Right lobe of liver (tissue), 6 donors: Measurements from ENCODE around the gene DMTF1. TPM values are rescaled to one million over a fixed set of nuclear protein-coding genes. Genes with fewer than 3 reads are reported as not detected.

ENCODE experiments used
- ATAC-seq, 4 donors: fragments of 200-7000 bp; cut with Tn5 transposase; one replicate each; pipeline ENCODE4 v1.9.1; 2020; ENCODE audit warnings: mild to moderate bottlenecking in 4 of 4, moderate library complexity in 4 of 4
- DNase-seq, 3 donors: peaks; one replicate each; pipeline ENCODE4 v3.0.0-alpha.2; 2020
- H3K27ac ChIP-seq, 3 donors: fragments of 200-600 bp; one replicate each; pipeline ENCODE4 v1.8.0; 2022
- H3K27me3 ChIP-seq, 2 donors: fragments of 200-600 bp; one replicate each; pipeline ENCODE4 v1.8.0; 2022
- H3K36me3 ChIP-seq, 4 donors: fragments of 200-600 bp; sonication (generic) in 1 of 4; one replicate each; pipeline versions ENCODE4 v1.5.1 to v1.8.0; 2017 to 2022; ENCODE audit warnings: control low read depth in 1 of 4
- H3K4me1 ChIP-seq, 4 donors: fragments of 200-600 bp; sonication (generic) in 1 of 4; one replicate each; pipeline versions ENCODE4 v1.5.1 to v1.8.0; 2017 to 2022; ENCODE audit warnings: control low read depth in 1 of 4
- H3K4me3 ChIP-seq, 3 donors: fragments of 200-600 bp; one replicate each; pipeline ENCODE4 v1.8.0; 2022
- H3K9me3 ChIP-seq, 4 donors: fragments of 200-600 bp; sonication (generic) in 1 of 4; one replicate each; pipeline versions ENCODE4 v1.5.1 to v1.8.0; 2017 to 2022; ENCODE audit warnings: control low read depth in 1 of 4
- CTCF ChIP-seq, 4 donors: fragments of 200-600 bp in 3 of 4; fragments of 450-650 bp in 1 of 4; IDR thresholded peaks; one replicate each; pipeline versions ENCODE4 v1.5.1 to v1.8.0; 2016 to 2022; ENCODE audit warnings: antibody characterized with exemption in 4 of 4, mild to moderate bottlenecking in 2 of 4
- POLR2A ChIP-seq: fragments of 450-650 bp; IDR thresholded peaks from one replicate; pipeline ENCODE4 v1.6.1; 2017; ENCODE audit warnings: antibody characterized with exemption, mild to moderate bottlenecking
- WGBS: methylation state at CpG from one replicate; pipeline ENCODE4 v1.1.6; 2018; ENCODE audit warnings: low coverage, low lambda C conversion rate; ENCODE audit not compliant: insufficient coverage; ENCODE audit errors: missing lambda C conversion rate; 5-methylcytosine and 5-hydroxymethylcytosine counted together
- intact Hi-C, 2 donors: fragments of 100-400 bp; cut with DNase I; formaldehyde crosslinking; loops; one replicate each; pipeline versions ENCODE4 v1.11.2 to v1.14.1; 2022
- total RNA-seq, 6 experiments: library from RNA; depleted of rRNA in 2 of 6; stranded (reverse); fragments of >200 nt in 2 of 6; fragmentation: NEBNext Ultra II Directional in 3 of 6; extraction: Animal tissue kit (Norgen Biotek cat#: 25700) in 3 of 6; gene quantifications; one replicate each; pipeline versions ENCODE4 v1.1.0 to v1.2.4, GENCODE V29; 2016 to 2023
- donor health status: DM: no; HTN: yes; CAD: no.
- donor health status: DM: no; HTN: no; CAD: no.
- donor health status: DM: no; HTN: no; CAD: no.
- donor health status: DM: no; HTN: yes; CAD: no.
- donor health status: DM: no; HTN: yes; CAD: no.

The DMTF1 gene
- total RNA-seq, 6 experiments from 2014 or later, result 16.7 to 28.1 (median 22.2) TPM

GRCh38 chr7:87129848-87130247, 22.4 kb upstream of the DMTF1 start:
- 31% methylated on average over 3 of the region's 3 CpGs for WGBS
- DNase-seq, result no peak
- no peaks in the 10 kb centered on the region for H3K27me3 ChIP-seq
- TF ChIP-seq POLR2A (no peak), CTCF (IDR thresholded peaks at IDR 0.05) (no peak)
- no peaks in the 10 kb centered on the region for H3K4me1 ChIP-seq
- intact Hi-C loops, result no loop called here
- ATAC-seq, result no peak
- no peaks in the 10 kb centered on the region for H3K9me3 ChIP-seq
- H3K4me3 ChIP-seq, result no peak overlapping the region
- H3K36me3 ChIP-seq, result no peaks in the 10 kb centered on the region
- no peak overlapping the region for H3K27ac ChIP-seq

- Histone ChIP-seq H3K9me3 (no peaks in the 10 kb centered on the region), H3K27me3 (no peaks in the 10 kb centered on the region), H3K27ac (no peak overlapping the region), H3K4me3 (no peak overlapping the region), H3K4me1 (no peaks in the 10 kb centered on the region), H3K36me3 (no peaks in the 10 kb centered on the region)
- WGBS, result 64% methylated on average over 3 of the region's 3 CpGs
- intact Hi-C loops, result no loop called here
- ATAC-seq (no peak), DNase-seq (no peak)
- TF ChIP-seq POLR2A (no peak), CTCF (IDR thresholded peaks at IDR 0.05) (no peak)
Observed at GRCh38 chr7:87131771-87132170, 20.5 kb upstream of the DMTF1 start.

GRCh38 chr7:87137271-87137670, 15.0 kb upstream of the DMTF1 start:
- intact Hi-C loops, result no loop called here
- DNase-seq (no peak), ATAC-seq (no peak)
- Histone ChIP-seq H3K27ac (no peak overlapping the region), H3K4me3 (no peak overlapping the region), H3K27me3 (no peaks in the 10 kb centered on the region), H3K36me3 (no peaks in the 10 kb centered on the region), H3K9me3 (no peaks in the 10 kb centered on the region), H3K4me1 (no peaks in the 10 kb centered on the region)
- TF ChIP-seq CTCF (IDR thresholded peaks at IDR 0.05) (no peak), POLR2A (no peak)

- H3K4me1 ChIP-seq, result no peaks in the 10 kb centered on the region
- DNase-seq, result no peak
- ATAC-seq, result no peak
- no peak for TF ChIP-seq POLR2A
- no peak for TF ChIP-seq CTCF (IDR thresholded peaks at IDR 0.05)
- H3K9me3 ChIP-seq, result no peaks in the 10 kb centered on the region
- WGBS, result 59% methylated on average over 1 of the region's 1 CpG
- no peak overlapping the region for H3K27ac ChIP-seq
- no peak overlapping the region for H3K4me3 ChIP-seq
- no peaks in the 10 kb centered on the region for H3K27me3 ChIP-seq
- intact Hi-C loops, result no loop called here
- H3K36me3 ChIP-seq, result no peaks in the 10 kb centered on the region
Observed at GRCh38 chr7:87139514-87139913, 12.7 kb upstream of the DMTF1 start.

- Histone ChIP-seq H3K36me3 (no peaks in the 10 kb centered on the region), H3K27ac (no peak overlapping the region), H3K4me1 (no peaks in the 10 kb centered on the region), H3K27me3 (no peaks in the 10 kb centered on the region), H3K9me3 (no peaks in the 10 kb centered on the region), H3K4me3 (no peak overlapping the region)
- intact Hi-C loops, result loop anchor here in 1 of 2 donors (10.0 kb wide), 1 partner anchor 206 kb away; no protein-coding TSS in a partner anchor
- no peak for TF ChIP-seq CTCF (IDR thresholded peaks at IDR 0.05)
- TF ChIP-seq POLR2A, result no peak
- 30% methylated on average over 2 of the region's 2 CpGs for WGBS
- no peak for DNase-seq
- no peak for ATAC-seq
Observed at GRCh38 chr7:87140271-87140748, 11.9 kb upstream of the DMTF1 start.
